Thyroid gland (tissue), 4 donors: Measurements from ENCODE around the gene MTHFD1L.

ENCODE experiments used
- POLR2A ChIP-seq, 2 donors: fragments of 450-650 bp; IDR thresholded peaks; one replicate each; pipeline ENCODE4 v1.6.1; 2017; ENCODE audit warnings: antibody characterized with exemption in 2 of 2, mild to moderate bottlenecking in 2 of 2, moderate library complexity in 1 of 2
- TF ChIP-seq, protein P1 (sequence below), 6 experiments: fragments of 200-600 bp in 3 of 6; fragments of 450-650 bp in 3 of 6; sonication (generic) in 3 of 6; IDR thresholded peaks; one replicate each; pipeline ENCODE4 v1.5.1; 2016 to 2019; ENCODE audit warnings: antibody characterized with exemption in 6 of 6, mild to moderate bottlenecking in 2 of 6, inconsistent platforms in 1 of 6, moderate library complexity in 1 of 6

DNA sequence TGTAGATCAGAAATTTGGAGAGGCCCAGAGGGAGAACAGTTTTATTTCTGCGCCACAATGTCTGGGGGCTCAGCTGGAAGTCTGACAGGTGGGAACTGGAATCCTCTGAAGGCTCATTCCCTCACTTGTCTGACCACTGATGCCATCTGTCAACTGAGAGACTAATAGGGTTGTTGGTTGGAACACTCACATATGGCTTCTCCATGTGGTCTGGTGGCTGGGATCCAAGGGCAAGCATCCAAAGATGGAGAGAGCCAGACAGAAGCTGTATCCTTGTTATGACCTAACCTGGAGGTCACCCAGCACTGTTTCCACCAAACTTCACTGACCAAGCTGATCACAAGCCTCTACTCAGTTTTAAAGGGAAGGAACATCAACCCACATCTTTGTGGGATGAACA is 256.4 kb downstream of the MTHFD1L start:
- TF ChIP-seq, protein P1, sequence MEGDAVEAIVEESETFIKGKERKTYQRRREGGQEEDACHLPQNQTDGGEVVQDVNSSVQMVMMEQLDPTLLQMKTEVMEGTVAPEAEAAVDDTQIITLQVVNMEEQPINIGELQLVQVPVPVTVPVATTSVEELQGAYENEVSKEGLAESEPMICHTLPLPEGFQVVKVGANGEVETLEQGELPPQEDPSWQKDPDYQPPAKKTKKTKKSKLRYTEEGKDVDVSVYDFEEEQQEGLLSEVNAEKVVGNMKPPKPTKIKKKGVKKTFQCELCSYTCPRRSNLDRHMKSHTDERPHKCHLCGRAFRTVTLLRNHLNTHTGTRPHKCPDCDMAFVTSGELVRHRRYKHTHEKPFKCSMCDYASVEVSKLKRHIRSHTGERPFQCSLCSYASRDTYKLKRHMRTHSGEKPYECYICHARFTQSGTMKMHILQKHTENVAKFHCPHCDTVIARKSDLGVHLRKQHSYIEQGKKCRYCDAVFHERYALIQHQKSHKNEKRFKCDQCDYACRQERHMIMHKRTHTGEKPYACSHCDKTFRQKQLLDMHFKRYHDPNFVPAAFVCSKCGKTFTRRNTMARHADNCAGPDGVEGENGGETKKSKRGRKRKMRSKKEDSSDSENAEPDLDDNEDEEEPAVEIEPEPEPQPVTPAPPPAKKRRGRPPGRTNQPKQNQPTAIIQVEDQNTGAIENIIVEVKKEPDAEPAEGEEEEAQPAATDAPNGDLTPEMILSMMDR (IDR thresholded peaks at IDR 0.05), result no peak
- TF ChIP-seq POLR2A (IDR thresholded peaks at IDR 0.05), result no peak
